GM21576 (cell line): ENCODE results near the gene PREP.
"Not testable (repeated sequence)": the region's sequence is repeated elsewhere in the genome, so short reads cannot be mapped to it uniquely, and the experiment has no call there.

Experiments used
- ATAC-seq: cut with Tn5 transposase; IDR thresholded peaks from one replicate; pipeline ENCODE4 v1.9.1; 2021; ENCODE audit warnings: mild to moderate bottlenecking, moderate library complexity; ENCODE audit not compliant: unreplicated experiment

PREP gene

DNA sequence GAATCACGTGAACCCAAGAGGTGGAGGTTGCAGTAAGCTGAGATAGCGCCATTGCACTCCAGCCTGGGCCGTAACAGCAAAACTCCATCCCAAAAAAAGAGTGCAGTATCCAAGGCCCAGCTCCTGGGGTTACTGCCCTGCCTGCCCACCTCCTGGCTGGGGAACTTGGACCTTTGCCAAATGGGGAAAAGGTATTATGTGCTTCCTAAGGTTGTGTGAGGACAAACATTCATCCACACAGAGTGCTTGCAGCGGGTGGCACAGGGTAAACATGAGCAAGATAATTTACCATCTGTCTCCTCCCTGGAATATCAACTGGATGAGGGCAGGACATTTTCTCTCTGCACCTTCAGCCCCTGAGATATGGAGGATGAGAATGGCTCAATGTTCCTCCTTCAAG lies 128.2 kb downstream of the PREP start:
- no peak for ATAC-seq

DNA sequence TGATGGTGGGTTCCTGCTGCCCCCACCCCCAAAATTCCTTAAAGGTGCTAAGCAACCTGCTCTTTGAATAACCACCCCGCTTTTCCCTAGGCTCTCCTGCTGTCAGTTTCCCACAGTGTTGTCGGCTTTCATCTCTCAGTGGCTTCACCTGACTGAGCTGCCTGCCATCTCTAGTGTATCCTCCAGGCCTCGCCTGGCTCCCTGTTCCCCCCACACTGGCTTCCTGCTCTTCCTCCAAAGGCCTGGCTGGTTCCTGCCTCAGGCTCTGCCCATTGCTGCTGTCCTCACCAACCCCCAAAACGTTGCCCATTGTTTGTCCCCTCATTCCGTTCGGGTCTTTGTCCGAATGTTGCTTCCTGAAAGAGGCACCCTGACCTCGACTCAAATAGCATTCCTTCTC lies 129.3 kb downstream of the PREP start:
- ATAC-seq = no peak

DNA sequence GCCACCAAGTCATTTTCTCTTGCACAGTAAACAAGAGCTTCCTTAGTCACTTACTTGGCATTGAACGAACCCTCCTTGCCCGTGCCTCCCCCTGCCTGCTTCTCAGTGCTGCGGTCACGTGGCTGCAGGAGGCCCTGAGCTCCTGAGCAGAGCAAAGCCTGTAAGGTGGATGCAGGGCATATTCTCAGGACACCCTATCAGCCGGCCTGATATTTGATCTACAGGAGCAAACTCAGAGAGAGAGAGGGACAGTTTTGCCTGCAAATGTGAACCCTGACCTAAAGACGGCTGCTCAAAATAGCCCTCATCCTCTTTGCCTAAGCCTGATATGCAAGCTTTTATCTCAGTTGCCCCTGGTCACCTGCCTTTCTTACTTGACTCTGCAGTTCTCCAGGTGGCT lies 130.1 kb downstream of the PREP start:
- ATAC-seq = no peak

DNA sequence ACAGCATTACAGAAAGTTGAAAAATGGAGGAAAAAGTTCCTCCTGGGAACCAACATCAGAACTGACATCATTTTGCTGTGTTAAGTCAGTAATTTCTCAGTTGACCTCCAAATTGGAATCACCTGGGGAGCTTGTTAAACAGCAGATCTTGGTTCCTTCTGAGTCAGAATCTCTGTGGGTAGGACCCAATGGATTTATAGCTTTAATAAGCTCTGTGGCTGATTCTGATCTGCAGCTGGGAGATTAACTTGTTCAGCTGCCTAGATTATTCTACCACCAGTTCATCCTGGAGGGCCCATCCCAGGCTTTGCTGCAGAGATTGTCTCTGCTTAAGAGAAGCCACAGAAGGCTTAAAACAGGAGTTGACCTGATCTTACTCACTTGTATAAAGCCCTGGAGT lies 132.4 kb downstream of the PREP start:
- ATAC-seq = no peak

DNA sequence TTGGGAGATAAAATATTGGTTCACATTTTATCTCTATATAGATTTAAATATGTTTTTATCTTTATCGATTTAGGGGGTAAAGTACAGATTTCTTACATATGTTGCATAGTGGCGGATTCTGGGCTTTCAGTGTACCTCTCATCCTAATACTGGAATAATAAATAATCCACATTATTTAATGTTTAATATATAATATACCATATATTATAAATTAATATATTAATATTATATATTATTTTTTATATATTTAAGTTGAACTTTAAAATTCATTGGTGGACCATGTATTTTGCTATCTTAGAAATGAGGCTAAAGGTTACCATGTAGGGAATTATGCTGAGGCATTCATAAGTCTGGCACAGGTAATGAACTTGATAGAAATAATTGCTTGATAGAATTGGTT lies 133.5 kb downstream of the PREP start:
- no peak for ATAC-seq

DNA sequence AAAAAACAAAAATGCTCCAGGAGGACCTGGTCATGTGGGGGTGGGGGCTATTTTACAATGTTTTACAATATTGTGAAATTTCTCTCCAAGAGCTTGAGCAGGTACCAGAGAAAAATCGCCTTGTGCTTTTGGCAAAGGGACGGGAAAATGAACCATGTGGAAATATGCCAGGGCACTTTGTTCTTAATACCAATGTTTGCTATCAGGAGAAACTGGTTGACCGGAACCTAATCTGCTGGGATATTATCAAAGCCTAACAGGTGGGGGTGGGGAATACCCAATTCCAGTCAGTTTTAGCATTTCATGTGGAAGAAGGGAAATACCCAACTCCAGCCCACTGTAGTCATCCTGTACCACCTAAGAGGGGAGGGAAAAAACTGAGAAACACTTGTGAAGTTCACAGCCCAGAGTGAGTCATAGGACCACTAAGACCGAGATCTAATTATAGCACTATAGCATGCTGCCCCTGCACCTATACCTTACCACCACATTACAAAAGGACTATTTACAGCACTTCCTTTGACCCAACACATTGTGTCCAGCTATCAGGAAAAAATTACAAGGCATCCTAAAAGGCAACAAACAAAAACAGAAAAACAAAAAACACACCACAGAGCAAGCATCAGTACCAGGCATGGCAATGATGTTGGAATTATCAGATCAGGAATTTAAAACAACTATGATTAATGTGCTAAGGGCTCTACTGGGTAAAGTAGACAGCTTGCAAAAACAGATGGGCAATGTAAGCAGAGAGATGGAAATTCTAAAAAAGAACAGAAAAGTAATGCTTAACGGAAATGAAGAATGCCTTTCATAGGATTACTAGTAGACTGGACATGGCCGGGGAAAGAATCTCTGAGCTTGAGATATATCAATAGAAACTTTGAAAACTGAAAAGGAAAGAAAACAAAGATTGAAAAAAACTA lies 138.9 kb downstream of the PREP start:
- no peak for ATAC-seq

DNA sequence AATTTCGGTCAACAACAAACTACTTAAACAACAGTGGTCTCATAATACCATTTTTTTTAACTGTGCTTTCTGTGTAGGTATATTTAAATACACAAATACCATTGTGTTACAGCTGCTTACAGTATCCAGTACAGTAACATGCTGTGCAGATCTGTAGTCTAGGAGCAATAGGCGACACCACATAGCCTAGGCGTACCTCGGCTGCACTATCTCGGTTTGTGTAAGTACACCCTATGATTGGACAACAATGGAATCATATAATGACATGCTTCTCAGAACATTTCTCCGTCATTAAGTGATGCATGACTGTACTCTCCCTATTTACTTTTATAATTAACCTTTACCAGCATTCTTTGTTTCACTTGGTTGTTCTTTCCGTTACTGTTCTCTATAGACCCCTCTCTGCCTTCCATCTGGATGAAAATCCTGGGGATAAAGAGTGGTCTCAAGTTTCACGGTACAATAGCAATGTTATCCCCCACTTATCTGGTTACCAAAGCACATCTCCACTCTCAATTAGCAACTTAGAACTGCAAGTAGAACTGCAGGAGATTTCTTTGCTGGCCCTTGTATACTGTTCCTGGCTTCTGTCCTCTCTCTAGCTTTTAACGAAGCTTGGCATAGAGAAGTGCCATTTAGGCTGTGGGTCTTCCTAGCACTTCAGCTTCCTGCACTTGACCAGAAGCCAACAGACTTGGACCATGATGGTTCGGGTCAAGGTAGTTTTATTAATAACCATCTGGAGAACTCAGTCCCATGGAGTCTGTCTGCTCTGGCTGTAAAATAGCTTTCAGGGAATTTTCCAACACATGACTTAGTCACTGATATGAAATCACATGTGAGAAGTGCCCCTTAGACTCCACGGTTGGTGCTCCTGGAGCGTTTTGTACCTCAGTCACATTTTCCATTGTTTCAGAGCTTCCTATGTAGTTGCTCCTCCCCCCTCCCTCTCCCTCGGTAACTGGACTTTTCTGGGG lies 142.7 kb downstream of the PREP start:
- no peak for ATAC-seq

DNA sequence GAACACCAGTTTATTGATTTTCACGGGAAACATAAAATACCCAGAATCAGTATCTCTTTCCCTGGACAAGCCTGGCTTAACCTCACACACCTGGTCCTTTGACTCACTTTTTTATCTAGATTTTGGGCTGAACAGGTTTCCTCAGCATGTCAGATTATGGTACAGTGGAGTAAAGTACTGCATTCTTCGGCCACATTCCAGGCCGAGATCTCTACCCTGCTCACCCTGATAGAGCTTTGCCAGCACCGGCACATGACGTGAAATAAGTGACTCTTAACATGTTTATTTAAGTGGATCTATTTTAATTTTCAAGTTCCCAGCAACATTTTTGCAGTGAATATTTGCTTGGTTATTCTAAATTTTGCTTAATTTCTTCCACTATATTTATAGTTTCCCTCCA lies 144.1 kb downstream of the PREP start:
- no peak for ATAC-seq

DNA sequence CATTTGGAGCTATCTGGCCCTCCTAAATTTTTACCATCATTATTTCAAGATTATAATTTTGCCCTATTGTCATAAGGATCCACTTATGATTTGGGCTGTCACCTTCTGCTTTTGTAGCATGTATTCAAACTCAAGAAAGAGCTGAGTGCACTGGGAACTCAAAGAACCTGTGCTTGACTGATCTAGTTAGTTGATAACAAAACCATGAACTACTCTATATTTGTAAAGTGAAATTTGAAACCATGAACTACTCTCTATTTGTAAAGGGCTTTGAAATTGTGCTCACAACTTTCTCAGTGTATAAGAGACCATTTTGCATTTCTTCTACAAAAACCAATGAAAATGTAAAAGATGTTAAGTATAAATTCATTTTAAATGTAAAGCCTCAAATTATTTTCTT lies 145.5 kb downstream of the PREP start:
- no peak for ATAC-seq

DNA sequence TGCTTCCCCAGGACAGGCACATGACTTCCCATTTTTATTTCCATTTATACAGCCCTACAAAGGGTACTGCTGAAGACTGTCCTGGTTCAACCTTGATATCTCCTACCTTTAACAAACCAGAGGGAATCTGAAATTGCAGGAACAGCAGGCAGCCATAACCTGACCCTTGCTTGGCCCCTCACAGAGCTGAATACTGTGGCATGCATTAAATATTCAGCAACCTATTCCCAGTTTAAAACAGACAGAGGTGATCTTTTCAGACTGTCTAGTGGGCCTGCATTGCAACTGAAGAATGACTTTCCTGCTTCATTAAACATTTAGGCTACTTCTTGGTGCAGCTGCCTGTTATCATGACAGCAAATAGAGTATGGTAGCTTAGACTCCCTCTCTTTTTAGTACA lies 146.3 kb downstream of the PREP start:
- no peak for ATAC-seq

DNA sequence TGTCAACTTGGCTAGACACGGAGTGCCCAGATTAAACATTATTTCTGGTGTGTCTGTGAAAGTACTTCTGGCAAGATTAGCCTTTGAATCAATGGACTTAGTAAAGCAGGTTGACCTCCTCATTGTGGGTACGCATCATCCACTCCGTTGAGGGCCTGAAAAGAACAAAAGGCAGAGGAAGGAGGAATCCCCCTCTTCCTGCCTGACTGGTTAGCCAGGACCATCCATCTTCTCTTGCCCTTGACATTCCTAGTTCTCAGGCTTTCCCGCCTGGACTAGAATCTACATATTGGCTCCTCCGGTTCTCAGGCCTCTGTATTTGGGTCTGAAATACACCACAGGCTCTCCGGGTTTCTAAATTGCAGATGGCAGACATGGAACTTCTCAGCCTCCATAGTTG lies 149.1 kb downstream of the PREP start:
- ATAC-seq = no peak

DNA sequence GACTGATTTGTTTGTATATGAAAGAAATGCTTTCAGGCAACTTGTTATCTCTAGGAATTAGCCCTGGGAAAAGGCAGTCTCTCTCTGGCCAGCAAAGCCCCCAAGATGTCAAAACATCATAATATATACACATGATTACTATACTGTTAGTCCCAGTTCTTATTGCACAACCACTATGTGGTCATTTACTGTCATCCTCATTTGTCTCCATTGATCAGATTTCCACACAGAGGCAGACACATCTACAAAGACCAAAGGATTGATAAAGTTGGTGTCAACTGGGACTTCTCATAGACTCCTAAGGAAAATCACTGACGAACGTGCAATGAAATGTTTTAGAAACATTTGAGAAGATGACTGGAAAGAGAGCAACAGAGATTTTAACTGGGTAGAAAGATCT lies 151.2 kb downstream of the PREP start:
- ATAC-seq = no peak

DNA sequence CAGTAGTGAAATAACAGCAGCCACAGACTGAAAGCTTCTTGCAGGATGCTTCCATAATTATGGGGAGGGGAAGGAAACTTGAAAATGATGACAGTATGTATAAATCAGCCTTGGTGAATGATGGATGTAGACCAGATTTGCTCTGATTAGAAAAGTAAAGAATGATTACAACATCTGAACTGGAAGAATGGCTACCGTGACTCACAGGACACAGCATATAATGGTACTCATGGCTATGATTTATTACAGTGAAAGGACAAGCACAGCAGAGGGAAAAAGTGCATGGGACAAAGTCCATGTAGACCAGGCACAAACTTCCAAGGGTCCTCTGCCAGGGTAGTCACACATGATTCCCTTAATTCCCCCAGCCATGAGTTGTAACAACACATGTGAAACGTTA lies 152.3 kb downstream of the PREP start:
- ATAC-seq = no peak

DNA sequence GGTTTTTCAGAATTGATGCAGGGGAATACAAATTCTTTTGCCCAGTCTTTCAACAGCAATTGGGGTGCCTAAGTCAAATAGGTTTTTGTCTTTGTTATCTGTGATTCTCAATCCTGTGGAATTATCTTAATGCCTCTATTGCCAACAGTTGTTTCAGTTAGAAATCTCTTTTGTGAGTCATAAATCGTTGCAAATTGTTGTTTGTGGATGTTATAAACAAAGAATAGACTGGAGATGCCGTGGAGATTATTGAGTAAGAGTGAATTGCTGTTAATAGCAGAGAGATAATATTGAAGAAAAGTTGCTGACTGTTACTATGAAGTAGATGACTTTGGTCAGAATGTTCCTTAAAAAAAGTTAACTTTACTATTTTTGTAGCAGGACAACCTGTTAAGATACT lies 159.4 kb downstream of the PREP start:
- ATAC-seq = no peak

DNA sequence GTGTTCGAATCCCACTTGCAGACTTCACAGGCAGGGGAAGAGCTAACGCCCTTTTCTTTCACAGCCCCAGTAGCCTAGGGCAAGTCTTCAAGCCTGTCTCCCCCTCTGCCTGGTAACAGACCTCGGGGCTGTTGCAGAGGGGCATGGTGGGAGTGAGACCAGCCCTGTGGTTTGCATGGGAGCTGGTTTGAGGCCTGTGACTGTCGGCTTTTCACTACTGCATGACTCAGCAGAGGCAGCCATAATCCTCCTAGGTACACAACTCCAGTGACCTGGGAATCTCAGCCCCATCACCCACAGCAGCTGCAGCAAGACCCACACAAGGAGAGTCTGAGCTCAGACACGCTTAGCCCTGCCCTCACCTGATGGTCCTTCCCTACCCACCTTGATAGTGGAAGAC lies 167.7 kb downstream of the PREP start:
- ATAC-seq = no peak

DNA sequence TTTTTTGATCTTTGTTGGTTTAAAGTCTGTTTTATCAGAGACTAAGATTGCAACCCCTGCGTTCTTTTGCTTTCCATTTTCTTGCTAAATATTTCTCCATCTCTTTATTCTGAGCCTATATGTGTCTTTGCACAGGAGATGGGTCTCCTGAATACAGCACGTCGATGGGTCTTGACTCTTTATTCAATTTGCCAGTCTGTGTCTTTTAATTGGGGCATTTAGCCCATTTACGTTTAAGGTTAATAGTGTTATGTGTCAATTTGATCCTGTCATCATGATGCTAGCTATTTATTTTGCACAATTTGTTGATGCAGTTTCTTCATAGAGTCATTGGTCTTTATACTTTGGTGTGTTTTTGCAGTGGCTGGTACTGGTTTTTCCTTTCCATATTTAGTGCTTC lies 171.1 kb downstream of the PREP start:
- not testable (repeated sequence) for ATAC-seq
